Dendritic cell treated with granulocyte-macrophage colony-stimulating factor and Interleukin-4, amounts not matched to agents 40 ng/mL and 50 ng/mL, for 4 days (primary cell): ENCODE results near the gene REPS2.

Source experiments
- H3K27ac Mint-ChIP-seq: one replicate; pipeline ENCODE4 v1.8.0; 2022; ENCODE audit warnings: mild to moderate bottlenecking, mixed read lengths
- H3K27me3 Mint-ChIP-seq: one replicate; pipeline ENCODE4 v1.8.0; 2022; ENCODE audit warnings: mild to moderate bottlenecking, mixed read lengths
- H3K36me3 Mint-ChIP-seq: one replicate; pipeline ENCODE4 v1.8.0; 2022; ENCODE audit warnings: low read depth, mixed read lengths
- H3K4me1 Mint-ChIP-seq: one replicate; pipeline ENCODE4 v1.8.0; 2022; ENCODE audit warnings: low read depth, mixed read lengths
- H3K4me3 Mint-ChIP-seq: one replicate; pipeline ENCODE4 v1.8.0; 2022; ENCODE audit warnings: mild to moderate bottlenecking, moderate library complexity, mixed read lengths
- H3K9me3 Mint-ChIP-seq: one replicate; pipeline ENCODE4 v1.8.0; 2022; ENCODE audit warnings: mixed read lengths
- intact Hi-C: fragments of 100-400 bp; cut with micrococcal nuclease; formaldehyde crosslinking; loops from one replicate; pipeline ENCODE4 v1.15.0; 2022

The REPS2 gene

GRCh38 chrX:17024886-17025285, 78.4 kb downstream of the REPS2 start:
- intact Hi-C loops, result no loop called here
- H3K27ac Mint-ChIP-seq, result no peak overlapping the region

GRCh38 chrX:17025621-17026302, 79.3 kb downstream of the REPS2 start:
- Mint-ChIP-seq H3K4me3 (no peak overlapping the region), H3K27me3 (no peaks in the 10 kb centered on the region), H3K4me1 (peaks cover 17% of the 10 kb centered on the region), H3K9me3 (no peaks in the 10 kb centered on the region), H3K36me3 (no peaks in the 10 kb centered on the region), H3K27ac (no peak overlapping the region)
- intact Hi-C loops, result no loop called here

More at GRCh38 chrX:17024886-17025285, 78.4 kb downstream of the REPS2 start:
- H3K9me3 Mint-ChIP-seq, result no peaks in the 10 kb centered on the region
- H3K4me3 Mint-ChIP-seq, result no peak overlapping the region
- H3K27me3 Mint-ChIP-seq, result no peaks in the 10 kb centered on the region
- peaks cover 11% of the 10 kb centered on the region for H3K4me1 Mint-ChIP-seq
- H3K36me3 Mint-ChIP-seq, result no peaks in the 10 kb centered on the region

GRCh38 chrX:17027931-17028330, 81.5 kb downstream of the REPS2 start:
- Mint-ChIP-seq H3K9me3 (no peaks in the 10 kb centered on the region), H3K27ac (no peak overlapping the region), H3K4me1 (peaks cover 13% of the 10 kb centered on the region), H3K36me3 (peaks cover under 1% of the 10 kb centered on the region), H3K4me3 (no peak overlapping the region), H3K27me3 (no peaks in the 10 kb centered on the region)
- intact Hi-C loops, result no loop called here

- Mint-ChIP-seq H3K4me1 (peaks cover 17% of the 10 kb centered on the region), H3K4me3 (no peak overlapping the region), H3K27me3 (no peaks in the 10 kb centered on the region), H3K36me3 (peaks cover 4% of the 10 kb centered on the region), H3K9me3 (no peaks in the 10 kb centered on the region), H3K27ac (no peak overlapping the region)
- intact Hi-C loops, result no loop called here
These were observed 81.9 kb downstream of the REPS2 start for GRCh38 chrX:17028356-17028755.

- peaks cover 18% of the 10 kb centered on the region for H3K36me3 Mint-ChIP-seq
- intact Hi-C loops, result no loop called here
- H3K27ac Mint-ChIP-seq, result no peak overlapping the region
- H3K27me3 Mint-ChIP-seq, result no peaks in the 10 kb centered on the region
- H3K9me3 Mint-ChIP-seq, result no peaks in the 10 kb centered on the region
- peaks cover 25% of the 10 kb centered on the region for H3K4me1 Mint-ChIP-seq
- H3K4me3 Mint-ChIP-seq, result no peak overlapping the region
These were observed 83.6 kb downstream of the REPS2 start for GRCh38 chrX:17030092-17030491.

- intact Hi-C loops, result no loop called here
- no peak overlapping the region for H3K27ac Mint-ChIP-seq
- peaks cover 22% of the 10 kb centered on the region for H3K36me3 Mint-ChIP-seq
- H3K4me3 Mint-ChIP-seq, result no peak overlapping the region
- peaks cover 29% of the 10 kb centered on the region for H3K4me1 Mint-ChIP-seq
- H3K27me3 Mint-ChIP-seq, result no peaks in the 10 kb centered on the region
- no peaks in the 10 kb centered on the region for H3K9me3 Mint-ChIP-seq
These were observed 84.3 kb downstream of the REPS2 start for GRCh38 chrX:17030580-17031270.

- peaks cover 29% of the 10 kb centered on the region for H3K36me3 Mint-ChIP-seq
- peaks cover 38% of the 10 kb centered on the region for H3K4me1 Mint-ChIP-seq
- intact Hi-C loops, result no loop called here
- H3K27me3 Mint-ChIP-seq, result no peaks in the 10 kb centered on the region
- no peaks in the 10 kb centered on the region for H3K9me3 Mint-ChIP-seq
- no peak overlapping the region for H3K27ac Mint-ChIP-seq
- no peak overlapping the region for H3K4me3 Mint-ChIP-seq
These were observed 85.4 kb downstream of the REPS2 start for GRCh38 chrX:17031827-17032226.

- H3K9me3 Mint-ChIP-seq, result no peaks in the 10 kb centered on the region
- H3K4me1 Mint-ChIP-seq, result peaks cover 43% of the 10 kb centered on the region
- H3K36me3 Mint-ChIP-seq, result peaks cover 29% of the 10 kb centered on the region
- H3K27me3 Mint-ChIP-seq, result no peaks in the 10 kb centered on the region
- intact Hi-C loops, result no loop called here
- no peak overlapping the region for H3K4me3 Mint-ChIP-seq
- no peak overlapping the region for H3K27ac Mint-ChIP-seq
These were observed 85.9 kb downstream of the REPS2 start for GRCh38 chrX:17032351-17032750.

- intact Hi-C loops, result no loop called here
- Mint-ChIP-seq H3K9me3 (no peaks in the 10 kb centered on the region), H3K27ac (no peak overlapping the region)
These were observed 86.8 kb downstream of the REPS2 start for GRCh38 chrX:17033225-17033624.

GRCh38 chrX:17035111-17035510, 88.7 kb downstream of the REPS2 start:
- Mint-ChIP-seq H3K9me3 (no peaks in the 10 kb centered on the region), H3K27me3 (no peaks in the 10 kb centered on the region), H3K4me1 (peaks cover 46% of the 10 kb centered on the region), H3K4me3 (no peak overlapping the region), H3K36me3 (peaks cover 29% of the 10 kb centered on the region), H3K27ac (no peak overlapping the region)
- intact Hi-C loops, result loop anchor here (5.0 kb wide), 1 partner anchor 88 kb away; the partner anchor contains the start of gene REPS2

More at GRCh38 chrX:17033225-17033624, 86.8 kb downstream of the REPS2 start:
- H3K36me3 Mint-ChIP-seq, result peaks cover 29% of the 10 kb centered on the region
- H3K27me3 Mint-ChIP-seq, result no peaks in the 10 kb centered on the region
- H3K4me1 Mint-ChIP-seq, result peaks cover 48% of the 10 kb centered on the region
- H3K4me3 Mint-ChIP-seq, result no peak overlapping the region

GRCh38 chrX:17036171-17036961, 89.9 kb downstream of the REPS2 start:
- intact Hi-C loops, result loop anchor here (5.0 kb wide), 1 partner anchor 89 kb away; the partner anchor contains the start of gene REPS2
- Mint-ChIP-seq H3K27ac (peak overlapping the region; percentile 78), H3K4me3 (peak overlapping the region; percentile 45), H3K4me1 (peaks cover 43% of the 10 kb centered on the region), H3K36me3 (peaks cover 29% of the 10 kb centered on the region), H3K27me3 (no peaks in the 10 kb centered on the region), H3K9me3 (no peaks in the 10 kb centered on the region)

GRCh38 chrX:17038277-17038676, 91.8 kb downstream of the REPS2 start:
- H3K4me1 Mint-ChIP-seq, result peaks cover 38% of the 10 kb centered on the region
- H3K9me3 Mint-ChIP-seq, result no peaks in the 10 kb centered on the region
- no peaks in the 10 kb centered on the region for H3K27me3 Mint-ChIP-seq
- peak overlapping the region; percentile 81 for H3K27ac Mint-ChIP-seq
- H3K4me3 Mint-ChIP-seq, result no peak overlapping the region
- peaks cover 25% of the 10 kb centered on the region for H3K36me3 Mint-ChIP-seq
- intact Hi-C loops, result loop anchor here (5.0 kb wide), 1 partner anchor 91 kb away; the partner anchor contains the start of gene REPS2

- Mint-ChIP-seq H3K27me3 (no peaks in the 10 kb centered on the region), H3K27ac (peak overlapping the region; percentile 81), H3K36me3 (peaks cover 24% of the 10 kb centered on the region), H3K4me3 (no peak overlapping the region), H3K9me3 (no peaks in the 10 kb centered on the region), H3K4me1 (peaks cover 34% of the 10 kb centered on the region)
- intact Hi-C loops, result loop anchor here (5.0 kb wide), 1 partner anchor 91 kb away; the partner anchor contains the start of gene REPS2
These were observed 92.3 kb downstream of the REPS2 start for GRCh38 chrX:17038681-17039161.
